Measurements from ENCODE around the gene WDR35. TPM values are rescaled to one million over a fixed set of nuclear protein-coding genes. Genes with fewer than 3 reads are reported as not detected.
"Not testable (repeated sequence)": the region's sequence is repeated elsewhere in the genome, so short reads cannot be mapped to it uniquely, and the experiment has no call there.

The WDR35 gene
- total RNA-seq, 1 experiment from 2014 or later, result 16.7 TPM

DNA sequence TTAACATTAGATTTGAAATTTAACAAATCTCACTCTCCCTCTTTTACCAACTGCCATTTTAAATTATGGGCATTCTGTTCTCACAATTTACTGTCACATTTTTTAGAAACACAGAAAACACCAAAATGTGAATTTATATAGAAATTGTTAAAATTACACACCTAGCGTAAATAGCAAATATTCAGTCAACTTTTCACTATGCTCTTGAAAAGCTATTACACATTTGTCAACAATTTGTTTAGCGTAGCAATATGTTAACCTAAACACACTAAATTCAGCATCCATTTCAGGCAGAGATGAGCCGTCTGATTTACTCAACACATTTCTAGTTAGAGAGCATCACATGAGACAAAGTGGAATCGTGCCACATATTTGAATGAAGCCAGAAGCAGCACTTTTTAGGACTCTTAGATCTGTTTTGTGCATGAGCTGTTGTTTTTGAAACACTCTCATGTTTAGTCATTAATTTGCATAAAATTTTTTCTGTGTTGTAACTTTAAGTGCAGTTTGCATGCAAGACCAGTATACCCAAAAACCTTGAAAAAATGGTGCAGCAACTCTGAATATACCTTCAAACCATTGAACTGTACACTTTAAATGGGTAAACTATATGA is 96.3 kb downstream of the WDR35 start:
- Mint-ChIP-seq H3K9me3 (no peaks in the 10 kb centered on the region), H3K4me1 (peaks cover 7 to 11% of the 10 kb centered on the region in 2 experiments), H3K27ac (no peak overlapping the region), H3K4me3 (no peak overlapping the region), H3K36me3 (ENCODE audit: insufficient read depth in 1 of 3, low read depth in 3 of 3) (no peaks in the 10 kb centered on the region; a peak in 1 of 7 replicates), H3K27me3 (ENCODE audit: low read depth) (no peaks in the 10 kb centered on the region)
- no peak overlapping the region for H2BK15ac ChIP-seq (ENCODE audit: low read depth, low read length)
- H3K56ac ChIP-seq (ENCODE audit: insufficient read length, low read depth, low read length), result no peak overlapping the region
- H3T11ph ChIP-seq (ENCODE audit: low read length), result no peak overlapping the region
- no peak overlapping the region for H2AFZ ChIP-seq (ENCODE audit: low read length)
- H3K79me1 ChIP-seq (ENCODE audit: insufficient read depth, low read depth, low read length, poor library complexity, severe bottlenecking), result peaks cover 2% of the 10 kb centered on the region
- no peaks in the 10 kb centered on the region for H3K23me2 ChIP-seq (ENCODE audit: insufficient read length, low read depth, low read length, poor library complexity, severe bottlenecking)
- no peaks in the 10 kb centered on the region for H4K20me1 ChIP-seq (ENCODE audit: control insufficient read depth, insufficient read depth, insufficient read length)
- no peak overlapping the region for H2BK20ac ChIP-seq (ENCODE audit: low read depth, low read length, poor library complexity, severe bottlenecking)
- H3K27me3 ChIP-seq (ENCODE audit: insufficient read depth, low read length), result no peaks in the 10 kb centered on the region
- H4K8ac ChIP-seq (replicated peaks; ENCODE audit: insufficient read length, low read depth, low read length), result no peak overlapping the region
- no peak overlapping the region for H2BK12ac ChIP-seq (ENCODE audit: insufficient read length, low read depth, low read length)
- no peak overlapping the region for H3K18ac ChIP-seq (ENCODE audit: insufficient read length, low read depth, low read length)
- no peak overlapping the region for H3K23ac ChIP-seq (ENCODE audit: insufficient read length, low read depth, low read length)
- H3K9me3 ChIP-seq (ENCODE audit: control insufficient read depth, low read depth, low read length), result no peaks in the 10 kb centered on the region
- WGBS (ENCODE audit: extremely low coverage, insufficient read length, low lambda C conversion rate), result no CpG with 5 or more reads among the region's 4 CpGs
- no peak overlapping the region for H3K14ac ChIP-seq (ENCODE audit: insufficient read depth, low read length)
- no peak for DNase-seq
- no peak overlapping the region for H3K4me2 ChIP-seq (ENCODE audit: insufficient read depth, insufficient read length, low read length)
- H4K91ac ChIP-seq (ENCODE audit: insufficient read length, low read depth, low read length), result no peak overlapping the region
- H2AK5ac ChIP-seq (ENCODE audit: insufficient read length, low read length), result no peak overlapping the region
- no peak overlapping the region for H2BK5ac ChIP-seq (ENCODE audit: insufficient read length, low read length)
- no peaks in the 10 kb centered on the region for H3K4me1 ChIP-seq (ENCODE audit: insufficient read depth, low read length)
- no peak overlapping the region for H3K27ac ChIP-seq (ENCODE audit: insufficient read length, low read depth, low read length)
- TF ChIP-seq, protein P1, sequence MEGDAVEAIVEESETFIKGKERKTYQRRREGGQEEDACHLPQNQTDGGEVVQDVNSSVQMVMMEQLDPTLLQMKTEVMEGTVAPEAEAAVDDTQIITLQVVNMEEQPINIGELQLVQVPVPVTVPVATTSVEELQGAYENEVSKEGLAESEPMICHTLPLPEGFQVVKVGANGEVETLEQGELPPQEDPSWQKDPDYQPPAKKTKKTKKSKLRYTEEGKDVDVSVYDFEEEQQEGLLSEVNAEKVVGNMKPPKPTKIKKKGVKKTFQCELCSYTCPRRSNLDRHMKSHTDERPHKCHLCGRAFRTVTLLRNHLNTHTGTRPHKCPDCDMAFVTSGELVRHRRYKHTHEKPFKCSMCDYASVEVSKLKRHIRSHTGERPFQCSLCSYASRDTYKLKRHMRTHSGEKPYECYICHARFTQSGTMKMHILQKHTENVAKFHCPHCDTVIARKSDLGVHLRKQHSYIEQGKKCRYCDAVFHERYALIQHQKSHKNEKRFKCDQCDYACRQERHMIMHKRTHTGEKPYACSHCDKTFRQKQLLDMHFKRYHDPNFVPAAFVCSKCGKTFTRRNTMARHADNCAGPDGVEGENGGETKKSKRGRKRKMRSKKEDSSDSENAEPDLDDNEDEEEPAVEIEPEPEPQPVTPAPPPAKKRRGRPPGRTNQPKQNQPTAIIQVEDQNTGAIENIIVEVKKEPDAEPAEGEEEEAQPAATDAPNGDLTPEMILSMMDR (conservative IDR thresholded peaks at IDR 0.05), result no peak
- H2BK120ac ChIP-seq (ENCODE audit: low read depth, low read length, poor library complexity, severe bottlenecking), result no peak overlapping the region
- H4K5ac ChIP-seq (ENCODE audit: insufficient read length, low read depth, low read length), result no peak overlapping the region
- H3K79me2 ChIP-seq (ENCODE audit: insufficient read depth, low read length), result no peaks in the 10 kb centered on the region
- no peak overlapping the region for H3K9ac ChIP-seq (ENCODE audit: extremely low read depth, insufficient read length, low read length)
- H3K4ac ChIP-seq (ENCODE audit: low read depth, low read length), result no peak overlapping the region

DNA sequence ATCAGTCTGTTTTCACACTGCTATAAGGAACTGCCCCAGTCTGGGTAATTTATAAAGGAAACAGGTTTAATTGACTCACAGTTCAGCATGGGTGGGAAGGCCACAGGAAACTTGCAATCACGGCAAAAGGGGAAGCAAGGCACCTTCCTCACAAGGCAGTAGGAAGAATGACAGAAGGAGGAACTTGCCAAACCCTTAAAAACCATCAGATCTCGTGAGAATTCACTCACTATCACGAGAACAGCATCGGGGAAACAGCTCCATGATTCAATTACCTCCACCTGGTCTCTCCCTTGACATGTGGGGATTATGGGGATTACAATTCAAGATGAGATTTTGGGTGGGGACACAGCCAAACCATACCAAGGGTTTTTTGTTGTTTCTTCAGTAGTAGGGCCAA is 97.9 kb downstream of the WDR35 start:
- H3K79me2 ChIP-seq (ENCODE audit: insufficient read depth, low read length); H4K8ac ChIP-seq (replicated peaks; ENCODE audit: insufficient read length, low read depth, low read length); H2BK20ac ChIP-seq (ENCODE audit: low read depth, low read length, poor library complexity, severe bottlenecking); H3K4ac ChIP-seq (ENCODE audit: low read depth, low read length); H3K4me3 Mint-ChIP-seq; H4K20me1 ChIP-seq (ENCODE audit: control insufficient read depth, insufficient read depth, insufficient read length); H3K9ac ChIP-seq (ENCODE audit: extremely low read depth, insufficient read length, low read length); H2BK15ac ChIP-seq (ENCODE audit: low read depth, low read length); H3T11ph ChIP-seq (ENCODE audit: low read length); H3K79me1 ChIP-seq (ENCODE audit: insufficient read depth, low read depth, low read length, poor library complexity, severe bottlenecking); H3K9me3 ChIP-seq (ENCODE audit: control insufficient read depth, low read depth, low read length); H2BK12ac ChIP-seq (ENCODE audit: insufficient read length, low read depth, low read length); H3K23ac ChIP-seq (ENCODE audit: insufficient read length, low read depth, low read length); H3K56ac ChIP-seq (ENCODE audit: insufficient read length, low read depth, low read length); H4K5ac ChIP-seq (ENCODE audit: insufficient read length, low read depth, low read length); H4K91ac ChIP-seq (ENCODE audit: insufficient read length, low read depth, low read length); H3K4me2 ChIP-seq (ENCODE audit: insufficient read depth, insufficient read length, low read length); H3K14ac ChIP-seq (ENCODE audit: insufficient read depth, low read length); H2BK5ac ChIP-seq (ENCODE audit: insufficient read length, low read length); DNase-seq; H2BK120ac ChIP-seq (ENCODE audit: low read depth, low read length, poor library complexity, severe bottlenecking); H3K18ac ChIP-seq (ENCODE audit: insufficient read length, low read depth, low read length); H3K36me3 Mint-ChIP-seq (ENCODE audit: insufficient read depth in 1 of 3, low read depth in 3 of 3); H3K27ac ChIP-seq (ENCODE audit: insufficient read length, low read depth, low read length); H2AK5ac ChIP-seq (ENCODE audit: insufficient read length, low read length); H3K23me2 ChIP-seq (ENCODE audit: insufficient read length, low read depth, low read length, poor library complexity, severe bottlenecking); H3K27me3 ChIP-seq (ENCODE audit: insufficient read depth, low read length); H3K9me3 Mint-ChIP-seq; H2AFZ ChIP-seq (ENCODE audit: low read length); H3K4me1 ChIP-seq (ENCODE audit: insufficient read depth, low read length); H3K27me3 Mint-ChIP-seq (ENCODE audit: low read depth): not testable (repeated sequence)
- no CpG with 5 or more reads among the region's 4 CpGs for WGBS (ENCODE audit: extremely low coverage, insufficient read length, low lambda C conversion rate)
- peak overlapping the region in 1 of 3 experiments; percentile 4; a peak in 1 of 7 replicates for H3K27ac Mint-ChIP-seq
- peaks cover 7 to 11% of the 10 kb centered on the region in 2 experiments for H3K4me1 Mint-ChIP-seq

Measured in H9 (cell line).